ENCODE measurements around the gene FAM25G.
"Not testable (repeated sequence)": the region's sequence is repeated elsewhere in the genome, so short reads cannot be mapped to it uniquely, and the experiment has no call there.

Gene FAM25G

DNA sequence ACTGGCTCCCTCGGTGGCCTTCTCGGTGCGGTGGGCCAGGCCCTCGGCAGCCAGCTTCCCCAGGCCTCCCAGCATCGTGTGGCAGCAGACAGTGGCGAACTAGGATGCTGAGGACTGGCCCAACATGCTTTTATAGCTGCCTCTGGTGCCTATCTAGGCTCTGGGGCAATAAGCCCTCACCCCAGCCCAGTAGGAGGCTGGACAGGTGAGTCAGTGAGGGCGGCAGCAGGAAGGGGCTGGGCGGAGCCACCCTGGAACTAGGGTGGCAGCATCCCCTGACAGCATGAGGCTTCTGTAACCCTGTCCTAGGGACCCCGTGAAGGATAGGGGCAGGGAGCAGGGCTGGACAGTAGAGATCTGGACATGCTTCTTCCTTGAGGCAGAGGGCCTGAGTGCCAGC lies at the start of gene FAM25G:
Gene FAM25G (minus strand): TSS at position 101 of the 400 bp plus-strand sequence. CDS start 26 bp downstream, at position 75.
- DNase-seq: not testable (repeated sequence)

DNA sequence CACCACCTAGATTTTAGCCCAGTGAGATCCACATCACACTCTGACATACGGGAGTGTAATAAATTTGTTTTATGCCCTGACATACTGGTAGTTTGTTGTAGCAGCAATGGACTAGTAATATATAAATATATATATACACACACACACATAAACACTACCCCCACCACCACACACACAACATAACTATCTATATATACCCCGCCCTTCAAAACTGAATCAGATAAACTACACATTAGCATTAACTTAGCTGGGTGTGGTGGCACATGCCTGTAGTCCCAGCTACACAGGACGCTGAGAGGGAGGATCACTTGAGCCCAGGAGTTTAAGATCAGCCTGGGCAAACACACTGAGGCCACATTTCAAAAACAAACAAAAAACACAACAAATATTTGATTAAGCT lies 44.9 kb upstream of the FAM25G start:
- not testable (repeated sequence) for DNase-seq

DNA sequence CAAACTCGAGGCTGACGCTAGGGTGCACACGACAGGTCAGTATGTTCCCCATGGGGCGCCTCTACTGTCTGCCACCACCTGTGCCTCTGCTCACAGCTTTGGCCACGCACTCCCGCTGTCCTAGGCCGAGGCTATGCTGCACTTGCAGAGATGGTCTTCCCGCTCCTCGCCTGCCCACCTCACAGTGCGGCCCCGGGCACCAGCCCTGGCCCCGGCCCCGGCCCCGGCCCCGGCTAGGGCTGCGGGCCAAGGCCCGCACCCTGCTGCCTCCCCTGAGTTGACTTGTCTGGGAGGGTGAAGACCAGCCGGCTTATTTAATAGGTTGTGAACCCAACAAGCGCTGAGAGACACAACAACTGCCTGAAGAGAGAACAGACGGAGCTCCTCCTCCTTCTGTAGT lies 32.0 kb upstream of the FAM25G start, which contains the start of gene AGAP9:
Gene AGAP9 (minus strand): TSS at position 164 of the 400 bp plus-strand sequence. CDS start 112 bp downstream, at position 52.
- DNase-seq: not testable (repeated sequence)

DNA sequence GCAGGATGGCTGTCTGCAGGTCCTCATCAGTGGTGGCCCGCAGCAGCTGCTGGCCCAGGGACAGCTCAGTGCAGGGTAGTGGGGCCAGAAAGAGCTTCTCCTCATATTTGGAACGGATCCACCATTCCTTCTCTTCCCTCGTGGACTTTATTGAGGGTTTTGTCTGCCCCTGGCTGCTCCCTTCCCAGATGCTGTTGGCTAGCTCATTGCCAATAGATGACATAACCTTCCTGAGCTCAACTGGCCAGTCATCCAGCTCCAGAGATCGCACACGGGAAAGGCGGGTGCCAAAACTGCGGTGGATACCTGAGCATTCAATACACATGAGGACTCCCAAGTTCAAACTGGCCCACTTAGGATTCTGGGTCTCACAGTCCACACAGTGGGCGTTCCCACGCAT lies 10.8 kb upstream of the FAM25G start:
- DNase-seq: not testable (repeated sequence)

DNA sequence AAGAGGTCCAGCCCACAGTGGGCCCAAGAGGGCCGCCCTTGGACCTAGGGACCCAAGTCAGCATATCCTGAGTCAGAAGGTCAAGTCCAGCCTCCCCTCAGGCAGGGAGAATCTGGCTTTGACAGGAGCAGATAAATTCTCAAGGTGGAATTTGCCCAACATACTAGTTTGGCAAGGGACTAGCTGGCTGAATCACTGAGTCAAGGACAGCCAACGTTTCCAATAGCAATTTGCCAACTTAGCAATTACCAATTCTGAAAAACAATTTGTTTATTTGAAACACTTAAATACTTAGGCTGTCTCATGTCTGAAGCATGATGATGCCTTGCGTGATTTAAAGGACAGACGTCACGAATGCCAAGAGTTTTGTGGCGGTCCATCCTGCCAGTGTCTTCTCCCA lies 2.7 kb upstream of the FAM25G start:
- DNase-seq: not testable (repeated sequence)

DNA sequence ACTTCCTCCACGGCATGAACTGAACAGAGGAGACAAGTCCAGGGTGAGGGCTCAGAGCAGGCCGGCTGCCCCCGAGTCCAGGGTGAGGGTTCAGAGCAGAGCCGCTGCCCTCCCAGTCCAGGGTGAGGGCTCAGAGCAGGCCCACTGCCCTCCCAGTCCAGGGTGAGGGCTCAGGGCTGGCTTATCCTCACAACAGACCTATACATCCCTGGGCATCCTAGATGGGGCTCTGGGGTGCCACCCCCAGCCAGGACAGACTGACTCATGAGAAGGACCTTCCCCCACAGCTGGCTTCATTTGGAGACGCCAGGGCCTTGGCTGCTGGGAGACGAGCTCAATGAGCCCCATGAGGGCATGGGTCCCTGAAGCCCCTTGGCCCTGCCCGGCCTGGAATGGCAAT lies 1.9 kb downstream of the FAM25G start:
- DNase-seq: not testable (repeated sequence)

DNA sequence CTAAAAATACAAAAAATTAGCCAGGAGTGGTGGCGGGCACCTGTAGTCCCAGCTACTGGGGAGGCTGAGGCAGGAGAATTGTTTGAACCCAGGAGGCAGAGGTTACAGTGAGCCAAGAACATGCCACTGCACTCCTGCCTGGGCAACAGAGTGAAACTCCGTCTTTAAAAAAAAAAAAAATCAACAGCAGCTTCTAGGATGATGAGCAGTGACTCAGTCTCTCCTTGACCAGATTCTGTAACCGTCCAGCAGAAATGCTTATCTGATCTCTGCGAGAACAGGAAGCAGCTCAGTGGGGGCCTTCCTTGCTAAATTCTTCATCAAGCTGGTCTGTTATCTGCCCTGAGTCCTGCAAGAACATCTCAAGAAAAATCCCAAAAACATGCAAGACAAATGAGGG lies 5.6 kb downstream of the FAM25G start:
- not testable (repeated sequence) for DNase-seq

DNA sequence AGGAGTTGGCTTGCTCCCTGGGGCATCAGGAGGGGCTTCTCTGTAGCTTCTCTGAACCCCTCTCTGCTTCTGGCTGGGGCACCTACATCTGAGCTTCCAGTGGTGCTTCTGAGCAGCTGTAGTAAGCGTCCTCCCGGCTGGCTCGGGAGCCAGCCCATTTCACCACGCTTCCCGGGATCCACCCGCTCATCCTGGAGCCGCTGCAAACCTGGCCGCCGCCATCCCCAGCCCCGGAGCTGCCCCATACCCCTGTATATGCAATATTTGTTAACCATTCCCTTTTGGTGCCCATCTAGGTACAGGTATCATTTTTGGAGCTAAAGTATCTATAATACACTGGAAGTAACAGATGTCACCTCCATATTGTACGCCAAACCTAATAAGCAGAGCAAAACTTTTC lies 6.7 kb downstream of the FAM25G start:
- DNase-seq: not testable (repeated sequence)

DNA sequence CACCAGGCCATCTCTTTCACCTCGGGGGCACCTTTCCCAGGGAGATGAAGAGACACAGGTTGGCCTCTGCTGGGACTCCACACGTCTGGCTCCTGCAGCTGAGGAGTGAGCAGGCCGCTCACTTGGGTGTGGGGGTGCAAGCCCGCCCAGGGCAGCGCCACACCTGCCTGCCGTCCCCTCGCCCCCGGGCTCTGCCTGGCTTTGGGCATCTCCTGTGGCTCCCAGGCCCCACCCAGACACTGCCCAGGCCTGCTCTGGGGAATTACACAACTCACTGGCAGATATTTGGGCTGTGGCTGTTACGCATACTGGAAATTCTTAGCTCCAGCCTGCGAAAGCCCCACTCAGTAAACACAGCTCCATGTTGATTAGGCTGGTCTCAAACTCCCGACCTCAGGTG lies 7.6 kb downstream of the FAM25G start, which contains the start of gene ANXA8:
Gene ANXA8 (minus strand): TSS at position 193 of the 400 bp plus-strand sequence. CDS start 182 bp downstream, at position 11.
- not testable (repeated sequence) for DNase-seq

DNA sequence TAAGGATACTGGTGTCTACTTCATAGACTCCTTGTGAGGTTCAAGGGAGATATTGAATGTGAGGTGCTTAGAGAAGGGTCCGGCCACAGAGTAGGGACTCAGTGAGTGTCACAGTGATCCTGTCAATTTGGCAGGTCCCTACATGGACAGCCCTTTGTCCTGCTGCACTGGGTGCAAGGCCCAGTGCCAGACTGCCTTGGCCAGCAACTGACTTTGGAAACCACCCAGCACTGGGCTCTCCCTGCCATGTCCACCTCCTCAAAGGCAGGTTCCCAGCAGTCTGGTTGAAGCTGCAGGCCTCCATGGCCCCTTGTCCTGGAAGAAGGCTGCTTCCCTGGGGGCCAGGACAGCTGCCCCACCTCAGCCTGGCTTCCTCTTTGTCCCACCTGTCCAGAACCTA lies 9.1 kb downstream of the FAM25G start:
- not testable (repeated sequence) for DNase-seq

DNA sequence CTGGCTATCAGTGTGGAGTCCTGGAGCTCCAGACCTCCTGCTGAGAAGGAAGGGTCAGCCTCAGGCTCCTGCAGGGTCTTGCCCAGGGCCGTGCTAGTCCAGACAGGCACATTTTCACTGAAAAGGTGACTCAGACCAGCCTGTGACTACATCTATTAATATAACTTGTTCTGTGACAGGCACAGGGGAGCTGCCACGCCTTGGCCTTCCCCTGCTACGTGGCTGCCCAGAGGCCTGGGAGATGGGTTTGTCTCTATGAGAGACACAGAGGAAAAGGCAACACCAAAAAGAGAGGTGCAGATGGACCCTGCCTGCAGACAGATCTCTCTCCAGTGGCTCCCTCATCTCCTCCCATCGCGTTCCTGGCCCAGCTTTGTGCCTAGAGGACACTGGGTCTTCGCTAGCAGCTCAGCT lies 9.7 kb downstream of the FAM25G start:
- DNase-seq: not testable (repeated sequence)

DNA sequence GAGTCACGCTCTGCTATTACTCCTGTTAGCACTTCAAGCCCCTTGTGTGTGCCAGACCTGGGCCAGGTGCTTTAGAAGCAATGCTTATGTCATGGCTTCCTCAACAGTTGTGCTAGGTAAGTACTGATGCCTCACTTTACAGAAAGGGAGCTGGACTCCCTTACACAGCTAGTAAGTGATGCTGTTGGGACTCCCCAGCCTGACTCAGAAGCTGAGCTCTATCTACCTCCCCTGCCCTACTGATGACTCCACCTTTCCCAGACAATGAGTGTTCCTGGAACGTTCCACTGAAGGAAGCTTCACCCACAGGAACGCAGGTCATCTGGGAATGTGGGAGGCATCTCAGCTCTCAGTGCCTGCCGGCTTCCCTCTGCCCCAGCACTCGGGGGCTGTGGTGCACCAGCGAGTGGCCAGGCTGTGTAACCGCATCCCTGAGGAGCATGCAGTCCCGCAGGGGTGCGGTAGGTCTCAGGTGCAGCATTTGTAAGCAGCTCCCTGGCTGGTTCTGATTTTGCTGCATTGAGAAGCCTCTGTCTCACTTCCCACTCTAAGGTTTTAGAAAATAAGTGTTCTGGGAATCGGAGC lies 10.2 kb downstream of the FAM25G start:
- DNase-seq: not testable (repeated sequence)

DNA sequence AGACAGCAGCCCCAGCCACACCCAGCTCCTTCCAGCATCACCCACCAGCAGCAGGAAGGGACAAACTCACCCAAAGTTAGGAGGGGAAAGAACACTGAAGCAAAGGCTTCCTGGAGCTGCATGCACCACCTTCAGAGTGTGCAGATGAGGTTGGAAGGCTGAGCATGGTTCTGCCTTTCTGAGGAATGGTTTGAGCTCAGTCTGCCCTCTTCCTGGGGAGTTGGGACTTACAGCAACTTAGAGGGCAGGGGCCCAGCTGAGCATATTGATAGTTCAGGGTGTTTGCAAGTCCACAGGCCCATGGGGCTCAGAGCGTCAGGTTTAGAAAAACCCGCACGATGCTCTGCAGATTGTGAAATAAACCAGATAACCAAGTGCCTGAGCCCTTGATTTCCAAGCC lies 11.4 kb downstream of the FAM25G start:
- DNase-seq: not testable (repeated sequence)

DNA sequence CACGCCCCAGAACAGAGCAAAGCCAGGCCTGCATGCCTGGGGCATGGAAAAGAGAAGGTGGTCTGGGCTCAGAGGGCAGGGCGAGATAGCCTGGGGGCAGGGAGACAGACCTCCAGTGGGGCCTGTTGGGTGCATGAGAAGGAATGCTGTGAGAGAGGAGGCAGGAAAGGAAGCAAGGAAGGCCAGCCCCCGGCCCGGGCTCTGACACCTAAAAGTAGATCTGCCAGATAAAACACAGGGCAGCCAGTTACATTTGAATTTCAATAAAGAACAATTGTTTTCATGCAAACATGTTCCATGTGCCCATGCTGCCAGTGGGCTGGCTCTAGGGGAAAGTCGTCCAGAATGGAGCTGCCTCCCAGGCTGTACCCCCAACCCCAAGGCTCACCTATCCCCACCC lies 13.4 kb downstream of the FAM25G start:
- DNase-seq: not testable (repeated sequence)

DNA sequence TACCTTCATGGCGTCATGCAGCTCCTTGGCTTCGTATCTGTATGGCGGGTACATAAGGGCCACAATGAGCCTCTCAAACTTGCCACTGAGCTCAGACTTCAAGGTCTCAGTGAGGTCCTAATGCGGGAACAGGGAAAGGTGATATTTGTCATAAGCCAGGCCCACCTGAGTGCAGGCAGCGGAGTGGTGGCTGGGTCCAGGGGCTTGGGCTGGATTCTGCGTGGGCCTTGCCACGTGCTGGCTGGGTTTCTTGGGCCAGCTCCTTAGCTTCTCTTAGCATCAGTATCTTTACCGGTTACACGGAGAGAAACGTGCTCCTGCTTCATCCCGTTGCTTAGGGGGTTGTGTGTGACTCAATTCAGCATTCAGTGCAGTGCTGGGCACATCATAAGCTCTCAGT lies 14.4 kb downstream of the FAM25G start:
- DNase-seq: not testable (repeated sequence)

DNA sequence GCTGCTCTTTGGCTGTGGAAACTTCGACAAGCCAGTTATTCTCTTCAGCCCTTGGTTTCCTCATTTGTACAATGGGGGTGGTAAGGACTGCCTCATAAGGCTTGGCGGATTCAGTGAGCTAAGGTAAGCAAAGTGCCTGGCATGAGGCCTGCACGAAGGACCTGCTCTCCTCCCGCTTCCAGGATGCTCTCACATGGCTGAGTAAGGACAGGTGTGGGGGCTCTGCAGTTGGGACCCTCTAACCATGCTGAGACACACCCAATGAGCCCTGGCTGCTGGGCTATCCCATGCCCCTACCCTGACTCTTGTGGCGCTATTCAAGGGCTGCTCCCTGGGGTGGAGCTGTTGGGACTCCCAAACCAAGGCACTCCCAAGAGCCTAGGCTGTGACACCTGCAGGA lies 16.4 kb downstream of the FAM25G start:
- not testable (repeated sequence) for DNase-seq

DNA sequence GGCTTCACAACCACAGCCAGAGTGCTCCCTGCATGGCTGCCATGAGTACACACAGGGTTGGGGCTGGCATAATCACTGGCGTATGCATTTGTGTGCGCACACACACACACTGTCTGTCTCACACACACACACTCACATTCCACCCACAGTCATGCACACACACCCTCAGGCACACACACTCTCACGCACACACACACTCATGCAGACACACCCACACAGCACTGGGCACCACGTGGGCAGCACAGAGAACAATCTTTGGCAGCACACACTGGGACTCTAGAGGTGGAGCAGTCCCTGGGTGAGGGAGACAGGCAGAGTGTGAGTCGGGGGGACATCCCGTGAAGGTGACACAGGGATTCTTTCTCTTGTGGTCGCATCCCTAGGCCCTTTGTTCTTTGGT lies 18.0 kb downstream of the FAM25G start:
- not testable (repeated sequence) for DNase-seq

DNA sequence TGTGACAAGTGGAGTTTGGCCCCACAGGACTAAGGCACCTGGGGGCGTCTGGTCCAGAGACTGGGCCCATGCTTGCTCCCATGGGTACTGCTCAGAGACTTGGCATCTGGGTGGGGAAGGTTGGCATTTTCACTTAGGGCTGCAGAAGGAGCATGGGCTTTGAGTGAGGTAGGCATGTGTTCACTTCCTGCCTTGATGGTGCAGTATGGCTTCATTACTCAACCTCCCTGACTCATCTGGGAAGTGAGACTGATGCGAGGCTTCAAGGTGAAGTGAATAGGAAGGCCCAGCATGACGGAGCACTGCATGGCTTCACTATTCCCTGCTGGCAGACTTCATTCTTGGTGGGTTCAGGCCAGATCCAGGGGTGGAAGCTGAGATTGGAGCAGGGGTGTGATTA lies 18.9 kb downstream of the FAM25G start:
- DNase-seq: not testable (repeated sequence)

DNA sequence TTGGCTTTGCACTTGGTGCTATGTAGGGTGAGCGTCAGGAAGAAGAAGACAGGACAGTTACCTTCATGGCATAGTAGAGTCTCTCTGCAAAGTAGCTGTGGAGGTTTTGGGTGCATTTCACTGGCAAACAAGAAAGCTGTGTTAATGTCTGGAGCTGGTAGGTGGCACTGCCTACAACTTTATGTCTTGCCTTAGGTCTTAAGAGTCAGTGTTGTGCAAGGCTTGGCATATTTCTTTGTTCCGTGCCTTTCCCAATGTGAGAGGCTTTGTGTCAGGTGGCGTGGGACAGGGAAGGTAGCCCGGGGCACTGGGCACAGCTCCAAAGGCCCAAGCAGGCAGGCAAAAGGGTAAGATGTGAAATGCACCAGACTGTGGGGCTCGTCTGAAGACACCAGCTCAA lies 19.4 kb downstream of the FAM25G start:
- DNase-seq: not testable (repeated sequence)

DNA sequence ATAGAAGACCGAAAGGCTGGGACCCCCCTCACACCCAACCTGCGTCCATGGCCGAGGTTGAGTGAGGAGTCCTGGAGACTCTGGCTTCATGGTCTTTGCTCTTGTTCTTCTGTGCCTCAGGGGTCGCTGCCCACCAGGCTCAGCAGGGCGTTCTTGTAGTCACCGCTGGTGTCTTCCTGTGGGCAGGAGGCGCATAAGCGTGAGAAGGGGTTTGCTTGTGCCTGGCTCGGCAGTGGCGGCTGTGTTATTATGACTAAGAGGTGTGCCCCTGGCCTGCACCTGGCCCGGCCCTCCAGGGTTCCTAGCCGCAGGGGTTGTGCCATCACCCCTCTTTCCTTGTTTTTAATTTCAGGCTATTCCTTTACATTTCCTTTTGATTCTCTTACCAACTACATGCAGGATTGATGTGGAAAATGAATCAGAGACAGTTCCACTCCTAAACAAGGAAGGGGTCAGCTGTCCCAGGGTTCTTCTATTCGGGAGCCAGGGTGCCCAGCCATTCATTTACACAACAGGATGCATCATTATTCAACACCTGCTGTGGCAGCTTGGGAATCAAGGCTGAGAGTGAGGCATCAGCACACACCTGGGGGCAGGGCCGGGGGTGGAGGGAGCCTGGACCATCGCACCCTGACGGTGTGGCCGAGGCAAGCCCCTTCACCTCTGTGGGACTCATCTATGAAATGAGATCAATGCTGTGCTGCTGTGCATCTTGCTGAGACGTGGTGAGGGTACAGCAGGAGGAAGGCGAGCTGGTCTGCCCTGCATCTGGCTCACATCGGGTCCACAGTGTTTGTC lies 22.6 kb downstream of the FAM25G start:
- not testable (repeated sequence) for DNase-seq

DNA sequence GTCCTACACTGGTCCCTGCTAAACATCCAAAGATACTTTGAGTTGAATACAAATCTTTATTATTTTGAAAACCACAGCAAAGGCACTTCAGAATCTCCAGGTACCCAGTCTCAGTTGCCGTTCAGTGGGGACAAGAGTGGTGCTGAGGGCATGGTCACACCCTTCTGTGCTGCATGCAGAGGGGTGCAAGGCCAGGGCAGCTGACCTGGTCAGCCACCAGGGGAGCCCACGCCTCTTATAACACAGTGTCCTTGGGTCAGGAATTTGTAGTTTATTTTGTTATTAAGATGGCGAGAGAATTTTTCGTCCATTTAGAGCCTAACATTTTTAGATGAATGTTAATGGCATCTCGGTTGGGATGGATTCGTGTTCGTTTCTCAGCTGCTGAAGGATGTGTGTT lies 23.5 kb downstream of the FAM25G start:
- not testable (repeated sequence) for DNase-seq

DNA sequence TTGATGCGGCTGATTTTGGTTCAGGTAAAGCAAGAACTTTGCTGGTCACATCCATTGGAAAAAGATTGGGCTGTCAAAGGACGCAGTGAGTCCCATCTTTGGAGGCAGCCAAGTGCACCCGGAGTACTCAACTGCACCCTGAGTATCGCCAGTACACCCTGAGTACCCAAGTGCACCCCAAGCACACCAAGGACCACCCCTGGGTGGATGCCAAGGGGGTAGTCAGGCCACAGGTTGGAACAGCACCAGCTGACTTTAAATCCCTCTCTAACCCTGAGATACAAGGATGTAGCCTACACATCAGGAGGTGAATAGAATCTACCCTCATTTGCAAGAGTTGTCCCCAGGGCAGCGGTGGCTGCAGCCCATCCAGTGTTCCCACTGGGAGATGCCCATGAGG lies 24.0 kb downstream of the FAM25G start:
- DNase-seq: not testable (repeated sequence)

DNA sequence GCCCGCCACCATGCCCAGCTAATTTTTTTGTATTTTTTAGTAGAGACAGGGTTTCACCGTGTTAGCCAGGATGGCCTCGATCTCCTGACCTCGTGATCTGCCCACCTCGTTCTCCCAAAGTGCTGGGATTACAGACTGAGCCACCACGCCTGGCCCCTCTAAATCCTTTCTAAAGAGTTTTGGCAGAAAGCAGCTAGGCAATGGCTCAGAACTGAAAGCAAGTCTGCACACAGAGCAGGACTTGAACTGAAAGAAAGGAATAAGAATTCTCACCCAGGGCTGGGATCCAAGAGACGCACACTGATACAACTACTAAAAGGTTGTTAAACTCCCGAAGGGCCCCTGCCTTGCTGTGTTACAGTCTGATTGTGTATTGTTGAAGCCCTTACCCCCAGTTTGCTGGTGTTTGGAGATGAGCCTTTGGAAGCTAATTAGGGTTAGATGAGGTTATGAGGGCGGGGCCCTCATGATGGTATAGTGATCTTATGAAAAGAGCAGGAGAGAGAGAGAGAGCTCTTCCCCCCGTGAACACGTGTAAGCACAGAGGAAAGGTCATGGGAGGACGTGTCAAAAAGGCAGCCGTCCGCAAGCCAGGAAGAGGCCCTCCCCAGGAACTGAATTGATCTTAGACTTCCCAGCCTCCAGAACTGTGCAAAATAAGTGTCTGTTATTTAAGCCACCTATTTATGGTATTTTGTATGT lies 26.1 kb downstream of the FAM25G start:
- not testable (repeated sequence) for DNase-seq
